ENCODE results near the gene ZCCHC7.
A peak's percentile ranks its signal among the peaks of the same experiment; 100 is the strongest.

The ZCCHC7 gene

GRCh38 chr9:37383393-37383792 is 263.0 kb downstream of the ZCCHC7 start:
- no peak for TF ChIP-seq CTCF (IDR thresholded peaks at IDR 0.05; ENCODE audit: low read depth, low read length, missing control alignments)

GRCh38 chr9:37383876-37384746 is 263.7 kb downstream of the ZCCHC7 start:
- Histone ChIP-seq H3K27ac (no peak overlapping the region), H3K36me3 (replicated peaks) (no peaks in the 10 kb centered on the region), H3K27me3 (replicated peaks) (no peaks in the 10 kb centered on the region), H3K4me3 (ENCODE audit: low read depth, low read length) (no peak overlapping the region)
- no peak for DNase-seq
- in situ Hi-C loops (cut with HindIII; ENCODE audit: low pct_ligation_motif_present, low sequenced_read_pairs) = no loop called here
- TF ChIP-seq CTCF (IDR thresholded peaks at IDR 0.05; ENCODE audit: low read depth, low read length, missing control alignments) = no peak

More at GRCh38 chr9:37383393-37383792, 263.0 kb downstream of the ZCCHC7 start:
- Histone ChIP-seq H3K27ac (no peak overlapping the region), H3K36me3 (replicated peaks) (no peaks in the 10 kb centered on the region), H3K4me3 (ENCODE audit: low read depth, low read length) (no peak overlapping the region), H3K27me3 (replicated peaks) (no peaks in the 10 kb centered on the region)
- in situ Hi-C loops (cut with HindIII; ENCODE audit: low pct_ligation_motif_present, low sequenced_read_pairs) = no loop called here
- no peak for DNase-seq

- DNase-seq = no peak
- in situ Hi-C loops (cut with HindIII; ENCODE audit: low pct_ligation_motif_present, low sequenced_read_pairs) = no loop called here
- H3K27me3 ChIP-seq (replicated peaks) = no peaks in the 10 kb centered on the region
Observed at GRCh38 chr9:37385286-37385685, 264.9 kb downstream of the ZCCHC7 start.

GRCh38 chr9:37386988-37387387 is 266.6 kb downstream of the ZCCHC7 start:
- no peaks in the 10 kb centered on the region for H3K27me3 ChIP-seq (replicated peaks)
- in situ Hi-C loops (cut with HindIII; ENCODE audit: low pct_ligation_motif_present, low sequenced_read_pairs) = no loop called here
- TF ChIP-seq CTCF (IDR thresholded peaks at IDR 0.05; ENCODE audit: low read depth, low read length, missing control alignments) = no peak
- no peak for DNase-seq
- no peak overlapping the region for H3K4me3 ChIP-seq (ENCODE audit: low read depth, low read length)
- no peaks in the 10 kb centered on the region for H3K36me3 ChIP-seq (replicated peaks)
- no peak overlapping the region for H3K27ac ChIP-seq

More at GRCh38 chr9:37385286-37385685, 264.9 kb downstream of the ZCCHC7 start:
- Histone ChIP-seq H3K36me3 (replicated peaks) (no peaks in the 10 kb centered on the region), H3K4me3 (ENCODE audit: low read depth, low read length) (no peak overlapping the region), H3K27ac (no peak overlapping the region)
- TF ChIP-seq CTCF (IDR thresholded peaks at IDR 0.05; ENCODE audit: low read depth, low read length, missing control alignments) = no peak

- DNase-seq = no peak
- in situ Hi-C loops (cut with HindIII; ENCODE audit: low pct_ligation_motif_present, low sequenced_read_pairs) = no loop called here
- peak; percentile 59 for TF ChIP-seq CTCF (IDR thresholded peaks at IDR 0.05; ENCODE audit: low read depth, low read length, missing control alignments)
- Histone ChIP-seq H3K4me3 (ENCODE audit: low read depth, low read length) (no peak overlapping the region), H3K36me3 (replicated peaks) (no peaks in the 10 kb centered on the region), H3K27ac (no peak overlapping the region), H3K27me3 (replicated peaks) (no peaks in the 10 kb centered on the region)
Observed at GRCh38 chr9:37390759-37391158, 270.4 kb downstream of the ZCCHC7 start.

Data from brain microvascular endothelial cell (primary cell).